Bronchial epithelial cell (primary cell): ENCODE measurements around the gene ABLIM2. TPM values are rescaled to one million over a fixed set of nuclear protein-coding genes. Genes with fewer than 3 reads are reported as not detected.

Source experiments
- DNase-seq: peaks from one replicate; pipeline ENCODE4 v3.0.0-alpha.2; 2010; ENCODE audit warnings: low read depth
- FAIRE-seq: peaks from 2 replicates; lab custom pipeline; 2011; peaks lifted over from hg19 to GRCh38; lab: Jason Lieb, UNC
- H3K27me3 ChIP-seq: 2 replicates; pipeline ENCODE4 v1.5.1; 2011; ENCODE audit warnings: low read length; ENCODE audit not compliant: control insufficient read depth, insufficient read depth
- H3K36me3 ChIP-seq: 2 replicates; pipeline ENCODE4 v1.5.1; 2011; ENCODE audit warnings: low read length; ENCODE audit not compliant: control insufficient read depth, insufficient read depth
- H3K4me3 ChIP-seq: 2 replicates; pipeline ENCODE4 v1.5.1; 2011; ENCODE audit warnings: mild to moderate bottlenecking, low read depth, low read length, control low read depth
- total RNA-seq: library from RNA; depleted of rRNA; stranded (reverse); fragments of >200 nt; gene quantifications from 2 replicates; pipeline ENCODE4 v1.2.1, GENCODE V29; 2014
- TF ChIP-seq, protein P1 (sequence below): IDR thresholded peaks from 2 replicates; pipeline ENCODE4 v1.5.1; 2011; ENCODE audit warnings: mild to moderate bottlenecking, moderate library complexity, low read length, control low read depth, inconsistent platforms; ENCODE audit not compliant: insufficient read depth, severe bottlenecking

Gene ABLIM2
- total RNA-seq, 1 donor from 2014 or later, result 1.1 TPM

DNA sequence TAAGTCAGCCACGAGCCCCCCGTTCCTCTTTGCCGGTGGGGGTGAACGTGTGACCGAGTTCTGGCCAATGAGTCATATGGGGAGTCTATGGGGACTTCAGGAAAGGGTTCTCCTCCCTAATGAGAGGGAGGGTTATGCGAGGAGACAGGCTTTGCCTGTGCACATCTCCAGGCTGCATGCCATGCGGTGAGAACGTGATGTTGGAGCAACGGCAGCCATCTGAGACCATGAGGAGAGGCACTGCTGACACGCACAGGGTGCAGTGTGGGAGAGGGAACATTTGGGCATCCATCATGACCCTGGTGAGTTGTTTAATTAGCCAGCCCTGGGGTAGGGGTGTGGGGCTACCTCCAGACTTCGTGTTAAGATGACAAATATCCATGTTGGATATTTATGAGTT is 55.8 kb downstream of the ABLIM2 start:
- TF ChIP-seq, protein P1, sequence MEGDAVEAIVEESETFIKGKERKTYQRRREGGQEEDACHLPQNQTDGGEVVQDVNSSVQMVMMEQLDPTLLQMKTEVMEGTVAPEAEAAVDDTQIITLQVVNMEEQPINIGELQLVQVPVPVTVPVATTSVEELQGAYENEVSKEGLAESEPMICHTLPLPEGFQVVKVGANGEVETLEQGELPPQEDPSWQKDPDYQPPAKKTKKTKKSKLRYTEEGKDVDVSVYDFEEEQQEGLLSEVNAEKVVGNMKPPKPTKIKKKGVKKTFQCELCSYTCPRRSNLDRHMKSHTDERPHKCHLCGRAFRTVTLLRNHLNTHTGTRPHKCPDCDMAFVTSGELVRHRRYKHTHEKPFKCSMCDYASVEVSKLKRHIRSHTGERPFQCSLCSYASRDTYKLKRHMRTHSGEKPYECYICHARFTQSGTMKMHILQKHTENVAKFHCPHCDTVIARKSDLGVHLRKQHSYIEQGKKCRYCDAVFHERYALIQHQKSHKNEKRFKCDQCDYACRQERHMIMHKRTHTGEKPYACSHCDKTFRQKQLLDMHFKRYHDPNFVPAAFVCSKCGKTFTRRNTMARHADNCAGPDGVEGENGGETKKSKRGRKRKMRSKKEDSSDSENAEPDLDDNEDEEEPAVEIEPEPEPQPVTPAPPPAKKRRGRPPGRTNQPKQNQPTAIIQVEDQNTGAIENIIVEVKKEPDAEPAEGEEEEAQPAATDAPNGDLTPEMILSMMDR, result no peak
- FAIRE-seq (peak; percentile 62), DNase-seq (no peak)
- H3K4me3 ChIP-seq, result no peak overlapping the region
- peaks cover 2% of the 10 kb centered on the region for H3K27me3 ChIP-seq
- no peaks in the 10 kb centered on the region for H3K36me3 ChIP-seq

DNA sequence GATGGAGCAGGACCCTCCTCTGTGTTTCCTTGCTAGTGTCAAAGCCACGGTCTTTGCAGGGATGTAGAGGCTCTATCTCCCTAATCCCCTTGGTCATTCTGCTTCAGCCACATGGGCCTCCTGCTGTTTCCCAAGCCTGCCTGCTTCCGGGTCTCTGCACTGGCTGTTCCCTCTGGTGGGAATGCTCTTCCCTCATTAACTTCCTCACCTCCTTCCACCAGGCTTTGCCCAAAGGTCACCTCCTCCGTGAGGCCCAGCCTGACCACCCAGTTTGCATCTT is 56.6 kb downstream of the ABLIM2 start:
- TF ChIP-seq, protein P1, result no peak
- no peak for DNase-seq
- H3K4me3 ChIP-seq, result no peak overlapping the region
- no peaks in the 10 kb centered on the region for H3K36me3 ChIP-seq
- H3K27me3 ChIP-seq, result peaks cover 2% of the 10 kb centered on the region
- FAIRE-seq, result no peak

DNA sequence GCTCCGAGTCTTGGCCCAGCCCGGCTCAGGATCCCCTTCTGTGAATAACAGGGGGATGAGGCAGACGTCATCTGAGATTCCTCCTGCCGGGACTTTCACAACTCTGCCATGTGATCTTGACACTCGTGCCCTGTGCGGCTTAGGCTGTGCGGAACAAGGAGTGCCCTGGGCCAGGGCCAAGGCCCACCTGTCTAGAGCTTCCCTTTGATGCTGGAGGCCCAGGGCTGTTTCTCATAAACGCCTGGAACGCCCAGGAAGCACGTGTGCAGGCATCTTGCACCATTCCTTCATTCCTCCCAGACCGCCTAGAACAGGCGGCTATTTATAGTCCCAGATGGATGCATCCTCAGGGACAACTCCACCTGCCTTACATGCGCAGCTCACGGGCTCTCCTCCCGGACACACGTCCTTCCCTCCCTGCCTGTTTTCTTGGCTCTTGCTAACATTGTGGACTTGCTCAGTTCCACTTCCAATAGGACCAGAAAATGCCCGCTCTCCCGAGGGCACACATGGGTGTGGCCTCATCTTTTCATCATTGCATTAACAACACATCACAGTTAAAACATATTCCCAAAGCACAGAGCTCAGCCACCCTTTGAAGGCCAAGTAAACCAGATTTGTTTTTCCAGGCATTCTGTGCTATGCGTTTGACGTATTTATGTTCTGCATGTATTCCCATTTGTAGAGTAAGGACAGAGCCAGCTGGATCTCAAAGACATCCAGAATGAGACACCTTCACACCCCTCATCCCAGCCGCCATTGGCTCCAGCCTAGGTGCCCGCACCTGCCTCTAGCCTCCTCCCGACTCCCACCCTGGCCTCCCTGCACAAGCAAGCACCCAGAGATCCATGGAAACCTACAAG is 57.2 kb downstream of the ABLIM2 start:
- peak; percentile 47 for FAIRE-seq
- Histone ChIP-seq H3K27me3 (peaks cover 2% of the 10 kb centered on the region), H3K36me3 (no peaks in the 10 kb centered on the region), H3K4me3 (no peak overlapping the region)
- DNase-seq, result peak; percentile 64
- TF ChIP-seq, protein P1, result no peak

DNA sequence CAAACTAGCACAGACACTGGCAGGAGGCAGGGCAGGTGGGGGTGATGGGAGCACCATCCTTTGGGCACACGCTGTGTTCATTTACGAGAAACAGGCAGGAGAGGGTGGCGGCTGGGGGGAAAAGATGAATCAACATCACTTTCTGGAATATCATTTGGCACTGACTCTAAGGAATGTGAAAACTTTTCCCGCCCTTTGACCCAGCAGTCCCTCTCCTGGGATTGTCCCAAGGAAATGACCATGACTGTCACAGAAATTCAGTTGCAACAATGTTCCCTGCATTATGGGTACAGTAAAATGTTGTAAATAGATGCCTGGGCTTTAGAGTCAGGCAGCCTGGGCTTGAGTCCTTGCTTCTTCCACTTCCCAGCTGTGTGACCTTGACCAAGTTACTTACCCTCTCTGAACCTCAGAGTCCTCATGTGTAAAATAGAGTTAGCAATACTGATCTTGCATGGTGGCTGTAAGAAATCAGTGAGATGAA is 58.6 kb downstream of the ABLIM2 start:
- peak; percentile 36 for FAIRE-seq
- no peak for DNase-seq
- H3K27me3 ChIP-seq, result peaks cover 2% of the 10 kb centered on the region
- H3K4me3 ChIP-seq, result no peak overlapping the region
- H3K36me3 ChIP-seq, result no peaks in the 10 kb centered on the region
- TF ChIP-seq, protein P1, result no peak

DNA sequence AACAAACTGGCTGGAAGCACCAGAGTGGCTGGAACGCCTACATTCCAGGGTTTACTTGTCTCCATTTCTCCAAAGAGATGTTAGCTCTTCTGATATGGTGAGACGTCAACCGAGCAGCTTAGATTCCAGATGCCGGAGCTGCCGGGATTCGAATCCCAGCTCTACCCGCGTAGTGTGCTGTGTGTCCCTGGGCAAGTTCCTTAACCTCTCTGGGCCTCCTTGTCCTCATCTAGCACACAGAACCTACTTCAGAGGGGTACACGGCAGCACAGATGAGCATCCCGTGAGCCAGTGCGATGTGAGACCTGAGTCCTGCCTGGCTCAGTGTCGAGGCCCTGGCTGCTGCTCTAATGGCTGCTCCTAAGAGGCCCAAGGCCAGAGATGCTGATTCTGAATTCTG is 60.1 kb downstream of the ABLIM2 start:
- Histone ChIP-seq H3K4me3 (no peak overlapping the region), H3K27me3 (no peaks in the 10 kb centered on the region), H3K36me3 (no peaks in the 10 kb centered on the region)
- no peak for DNase-seq
- TF ChIP-seq, protein P1, result no peak
- no peak for FAIRE-seq
